ENCODE data around the gene BMAL2. TPM values are rescaled to one million over a fixed set of nuclear protein-coding genes. Genes with fewer than 3 reads are reported as not detected.

Gene BMAL2
- total RNA-seq, 4 donors from 2014 or later = 1.2 to 5.6 (median 2.7) TPM

- no peak for TF ChIP-seq CTCF (IDR thresholded peaks at IDR 0.05)
- DNase-seq (ENCODE audit: low spot score) (no peak), ATAC-seq (ENCODE audit: low FRiP score) (no peak)
Measured at GRCh38 chr12:27304856-27305255, 27.8 kb upstream of the BMAL2 start.

GRCh38 chr12:27305673-27306456, 26.8 kb upstream of the BMAL2 start:
- DNase-seq (ENCODE audit: low spot score) (no peak), ATAC-seq (ENCODE audit: low FRiP score) (no peak)
- no peak for TF ChIP-seq CTCF (IDR thresholded peaks at IDR 0.05)

GRCh38 chr12:27309293-27309994, 23.2 kb upstream of the BMAL2 start:
- ATAC-seq (ENCODE audit: low FRiP score) = no peak
- no peak for DNase-seq (ENCODE audit: low spot score)
- TF ChIP-seq CTCF (IDR thresholded peaks at IDR 0.05) = no peak

GRCh38 chr12:27309995-27310315, 22.7 kb upstream of the BMAL2 start:
- DNase-seq (ENCODE audit: low spot score) = no peak
- no peak for TF ChIP-seq CTCF (IDR thresholded peaks at IDR 0.05)
- ATAC-seq (ENCODE audit: low FRiP score) = no peak

GRCh38 chr12:27316947-27317346, 15.7 kb upstream of the BMAL2 start:
- no peak for DNase-seq (ENCODE audit: low spot score)
- no peak for ATAC-seq (ENCODE audit: low FRiP score)
- TF ChIP-seq CTCF (IDR thresholded peaks at IDR 0.05) = no peak

GRCh38 chr12:27319409-27319808, 13.2 kb upstream of the BMAL2 start:
- TF ChIP-seq CTCF (IDR thresholded peaks at IDR 0.05) = no peak
- no peak for DNase-seq (ENCODE audit: low spot score)
- no peak for ATAC-seq (ENCODE audit: low FRiP score)

GRCh38 chr12:27319848-27320247, 12.8 kb upstream of the BMAL2 start:
- no peak for TF ChIP-seq CTCF (IDR thresholded peaks at IDR 0.05)
- no peak for ATAC-seq (ENCODE audit: low FRiP score)
- no peak for DNase-seq (ENCODE audit: low spot score)

All from omental fat pad (tissue), 4 donors.